ENCODE measurements around the gene WNT8B. TPM values are rescaled to one million over a fixed set of nuclear protein-coding genes. Genes with fewer than 3 reads are reported as not detected.
A peak's percentile ranks its signal among the peaks of the same experiment; 100 is the strongest.

WNT8B gene, protein sequence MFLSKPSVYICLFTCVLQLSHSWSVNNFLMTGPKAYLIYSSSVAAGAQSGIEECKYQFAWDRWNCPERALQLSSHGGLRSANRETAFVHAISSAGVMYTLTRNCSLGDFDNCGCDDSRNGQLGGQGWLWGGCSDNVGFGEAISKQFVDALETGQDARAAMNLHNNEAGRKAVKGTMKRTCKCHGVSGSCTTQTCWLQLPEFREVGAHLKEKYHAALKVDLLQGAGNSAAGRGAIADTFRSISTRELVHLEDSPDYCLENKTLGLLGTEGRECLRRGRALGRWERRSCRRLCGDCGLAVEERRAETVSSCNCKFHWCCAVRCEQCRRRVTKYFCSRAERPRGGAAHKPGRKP
- under 1 TPM; 0.11 to 0.16 TPM for total RNA-seq

DNA sequence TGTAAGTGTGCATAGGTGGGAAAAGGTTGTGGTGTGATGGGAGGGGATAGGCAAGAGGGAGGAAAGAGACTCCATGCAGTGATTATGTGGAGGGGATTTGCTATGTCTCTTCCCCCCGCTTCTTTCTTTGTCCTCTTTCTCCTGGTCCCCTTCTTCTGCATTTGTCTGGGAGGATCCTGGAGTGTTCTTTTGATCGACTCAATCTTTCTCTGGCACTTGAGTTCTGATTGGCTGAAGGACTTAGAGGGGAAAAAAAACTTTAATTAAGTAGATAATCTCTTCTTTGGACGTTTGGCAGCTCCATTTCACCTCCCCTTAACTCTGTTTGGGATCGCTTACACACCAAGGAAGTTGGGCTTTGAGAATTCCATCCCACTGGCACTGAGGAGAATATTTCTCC, at the start of gene WNT8B:
Gene WNT8B (plus strand): TSS at position 301 of the 400 bp plus-strand sequence. CDS start 160 bp downstream, outside the sequence.
- no peaks in the 10 kb centered on the region for H3K4me1 Mint-ChIP-seq
- H3K4me3 Mint-ChIP-seq = no peak within 1 kb of the TSS
- ATAC-seq (replicated peaks) = no peak
- no peak within 1 kb of the TSS for H3K27ac Mint-ChIP-seq
- H3K27me3 Mint-ChIP-seq = no peaks in the 10 kb centered on the region
- no peaks in the 10 kb centered on the region for H3K36me3 Mint-ChIP-seq (ENCODE audit: low read depth)
- no peaks in the 10 kb centered on the region for H3K9me3 Mint-ChIP-seq

DNA sequence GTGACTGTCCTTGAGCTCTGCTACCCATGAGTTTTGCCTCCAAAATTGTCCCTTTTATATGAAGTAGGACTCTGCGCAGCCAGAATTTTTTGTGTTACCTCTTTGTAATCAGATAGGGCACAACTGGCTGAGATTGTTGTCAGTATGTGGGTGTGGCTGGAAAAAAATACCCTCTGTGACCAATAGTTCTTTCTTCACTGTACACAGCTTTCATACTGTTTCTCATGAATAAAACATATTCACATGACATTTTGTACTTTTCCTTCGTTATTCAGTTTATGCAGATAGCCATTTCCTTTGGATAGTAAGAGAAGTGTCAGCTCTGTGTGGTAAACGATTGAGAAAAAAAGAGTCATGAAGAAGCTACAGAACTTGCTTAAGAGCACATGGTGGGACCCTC, 49.6 kb upstream of the WNT8B start:
- Mint-ChIP-seq H3K36me3 (ENCODE audit: low read depth) (no peaks in the 10 kb centered on the region), H3K9me3 (no peaks in the 10 kb centered on the region), H3K4me3 (no peak overlapping the region)

DNA sequence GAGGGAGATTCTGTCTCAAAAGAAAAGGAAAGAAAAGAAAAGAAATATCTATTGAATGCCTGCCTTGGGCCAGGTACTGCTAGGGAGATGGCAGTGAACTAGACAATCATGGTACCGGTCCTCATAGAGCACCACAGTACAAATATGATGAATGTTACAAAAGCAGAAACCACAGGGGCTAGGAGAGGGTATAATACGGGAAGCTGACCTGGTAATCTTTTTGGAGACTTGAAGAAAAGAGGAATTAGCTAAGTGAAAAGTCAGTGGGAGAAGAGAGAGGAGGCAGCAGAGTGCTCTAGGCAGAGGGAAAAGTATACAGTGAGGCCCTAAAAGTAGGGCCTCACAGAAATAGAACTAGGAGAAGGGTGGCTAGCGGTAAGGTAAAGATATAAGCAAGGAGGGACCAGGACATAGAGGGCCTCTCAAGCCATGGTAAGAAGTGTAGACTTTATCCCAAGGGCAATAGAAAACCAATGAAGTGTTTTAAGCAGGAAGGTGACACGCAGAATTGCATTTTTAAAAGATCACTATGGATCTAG, 42.8 kb upstream of the WNT8B start:
- Mint-ChIP-seq H3K9me3 (no peaks in the 10 kb centered on the region), H3K4me3 (no peak overlapping the region), H3K4me1 (no peaks in the 10 kb centered on the region), H3K36me3 (ENCODE audit: low read depth) (no peaks in the 10 kb centered on the region), H3K27ac (peak overlapping the region; percentile 41), H3K27me3 (peaks cover 13% of the 10 kb centered on the region)
- no peak for ATAC-seq (replicated peaks)

More for the DNA sequence above, 49.6 kb upstream of the WNT8B start:
- no peak for ATAC-seq (replicated peaks)
- H3K4me1 Mint-ChIP-seq = no peaks in the 10 kb centered on the region
- no peak overlapping the region for H3K27ac Mint-ChIP-seq
- H3K27me3 Mint-ChIP-seq = peaks cover 4% of the 10 kb centered on the region

DNA sequence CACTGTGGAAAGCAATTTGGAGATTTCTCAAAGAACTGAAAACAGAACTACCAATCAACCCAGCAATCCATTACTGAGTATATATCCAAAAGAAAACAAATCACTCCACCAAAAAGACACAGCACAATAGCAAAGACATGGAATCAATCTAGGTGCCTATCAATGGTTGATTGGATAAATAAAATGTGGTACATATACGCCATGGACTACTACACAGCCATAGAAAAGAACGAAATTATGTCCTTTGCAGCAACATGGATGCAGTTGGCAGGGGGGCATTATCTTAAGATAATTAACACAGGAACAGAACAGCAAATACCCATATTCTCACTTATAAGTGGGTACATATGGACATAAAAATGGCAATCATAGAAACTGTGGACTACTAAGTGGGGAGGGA, 35.4 kb upstream of the WNT8B start:
- Mint-ChIP-seq H3K36me3 (ENCODE audit: low read depth) (no peaks in the 10 kb centered on the region), H3K27ac (no peak overlapping the region), H3K27me3 (peaks cover 7% of the 10 kb centered on the region), H3K9me3 (no peaks in the 10 kb centered on the region), H3K4me1 (no peaks in the 10 kb centered on the region), H3K4me3 (no peak overlapping the region)
- ATAC-seq (replicated peaks) = no peak

DNA sequence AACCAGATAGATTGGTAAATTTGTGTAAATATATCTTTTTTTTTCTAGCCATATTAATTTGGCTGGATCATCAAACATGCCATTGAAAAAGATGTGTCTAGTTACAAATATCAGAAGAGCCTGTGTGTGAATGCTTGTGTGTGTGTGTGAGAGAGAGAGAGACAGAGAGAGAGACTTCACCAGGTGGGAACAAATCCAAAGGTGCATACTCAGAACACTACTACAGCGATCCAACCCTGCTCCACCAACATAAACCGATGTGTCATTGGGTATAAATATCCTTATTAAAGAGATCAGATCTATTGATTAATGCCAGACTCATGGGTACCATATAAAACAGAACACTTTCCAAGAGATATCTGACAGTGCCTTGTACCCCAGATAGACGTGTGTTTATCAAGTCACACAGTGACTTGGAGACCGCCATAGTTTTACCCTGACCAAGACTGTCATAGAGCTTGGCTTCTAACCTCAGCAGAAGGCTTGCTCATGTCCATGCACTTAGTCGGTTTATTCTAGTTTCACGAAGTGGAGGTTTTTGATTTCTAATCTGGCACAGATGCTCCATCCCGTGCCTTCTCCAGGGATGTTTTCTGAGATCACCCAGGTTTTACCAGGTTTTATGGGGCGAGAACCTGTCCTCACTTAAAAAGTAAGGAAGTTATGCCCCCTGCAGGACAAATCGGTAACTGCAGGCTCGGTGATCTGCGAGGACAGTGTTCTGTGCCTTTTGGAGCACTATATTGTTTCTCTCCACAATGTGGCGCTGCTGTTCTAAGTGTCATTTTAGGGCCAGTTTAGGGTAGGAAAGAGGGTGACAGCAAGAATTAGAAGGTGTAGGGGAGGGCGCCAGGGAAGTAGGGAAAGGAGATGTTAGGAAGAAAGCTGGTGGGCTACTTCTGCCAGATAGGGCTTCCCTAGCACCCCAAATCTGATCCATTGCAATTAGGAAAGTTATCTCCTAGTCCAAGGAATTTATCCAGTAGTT, 29.3 kb upstream of the WNT8B start:
- no peaks in the 10 kb centered on the region for H3K27me3 Mint-ChIP-seq
- no peak overlapping the region for H3K27ac Mint-ChIP-seq
- no peaks in the 10 kb centered on the region for H3K36me3 Mint-ChIP-seq (ENCODE audit: low read depth)
- H3K4me1 Mint-ChIP-seq = no peaks in the 10 kb centered on the region
- peak; percentile 98 for ATAC-seq (replicated peaks)
- no peak overlapping the region for H3K4me3 Mint-ChIP-seq
- H3K9me3 Mint-ChIP-seq = no peaks in the 10 kb centered on the region

DNA sequence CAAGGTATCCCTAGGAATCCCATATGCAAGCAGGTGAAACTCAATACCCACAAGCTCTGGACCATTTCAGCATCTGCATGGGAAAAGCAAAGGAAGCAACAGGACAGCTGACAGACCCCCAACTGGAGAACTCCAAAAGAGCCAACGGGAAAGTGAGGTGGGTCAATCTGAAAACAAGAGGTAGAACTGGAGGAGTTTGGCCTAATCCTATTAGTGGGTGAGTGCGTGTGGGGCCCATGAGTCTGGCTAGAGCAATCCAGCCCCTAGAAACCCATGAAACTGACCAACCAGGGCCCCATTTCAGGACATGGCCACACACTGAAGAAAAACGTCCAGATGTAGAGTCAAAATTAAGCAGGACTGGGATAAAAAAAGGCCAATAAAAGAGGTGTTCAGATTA, 26.6 kb upstream of the WNT8B start:
- Mint-ChIP-seq H3K4me1 (no peaks in the 10 kb centered on the region), H3K36me3 (ENCODE audit: low read depth) (no peaks in the 10 kb centered on the region), H3K4me3 (no peak overlapping the region), H3K27me3 (no peaks in the 10 kb centered on the region), H3K9me3 (no peaks in the 10 kb centered on the region), H3K27ac (no peak overlapping the region)
- no peak for ATAC-seq (replicated peaks)

DNA sequence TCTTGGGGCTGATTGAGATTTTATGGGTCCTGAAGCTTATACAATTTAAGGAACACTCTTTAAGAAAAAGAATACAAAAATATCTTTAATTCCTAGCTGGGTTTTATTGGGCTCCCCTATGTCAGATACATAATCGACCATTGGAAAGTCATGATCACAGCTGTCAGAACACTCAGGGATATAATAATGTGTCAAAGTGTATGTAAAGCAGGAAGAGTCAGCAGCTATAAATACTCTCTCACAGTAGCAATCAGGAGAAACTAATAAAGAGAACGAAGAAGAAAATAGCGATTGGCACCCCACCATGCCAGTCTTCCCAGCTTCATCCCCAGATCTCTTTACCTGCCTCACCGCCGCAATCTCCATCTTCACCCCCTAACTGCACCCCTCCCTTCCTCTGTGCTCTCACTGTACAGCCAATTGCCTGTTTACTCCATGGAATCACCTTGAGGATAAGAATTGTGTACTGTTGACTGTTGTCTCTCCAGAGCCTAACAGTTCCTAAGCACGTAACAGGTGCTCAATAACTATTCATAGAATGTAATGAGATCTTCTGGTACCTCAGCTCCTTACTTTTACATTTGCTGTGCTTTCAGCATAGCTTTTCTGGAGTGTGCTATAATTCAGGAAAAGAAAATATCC, 24.0 kb upstream of the WNT8B start:
- Mint-ChIP-seq H3K27ac (no peak overlapping the region), H3K9me3 (no peaks in the 10 kb centered on the region), H3K4me1 (no peaks in the 10 kb centered on the region), H3K36me3 (ENCODE audit: low read depth) (no peaks in the 10 kb centered on the region), H3K27me3 (no peaks in the 10 kb centered on the region), H3K4me3 (no peak overlapping the region)
- ATAC-seq (replicated peaks) = no peak

DNA sequence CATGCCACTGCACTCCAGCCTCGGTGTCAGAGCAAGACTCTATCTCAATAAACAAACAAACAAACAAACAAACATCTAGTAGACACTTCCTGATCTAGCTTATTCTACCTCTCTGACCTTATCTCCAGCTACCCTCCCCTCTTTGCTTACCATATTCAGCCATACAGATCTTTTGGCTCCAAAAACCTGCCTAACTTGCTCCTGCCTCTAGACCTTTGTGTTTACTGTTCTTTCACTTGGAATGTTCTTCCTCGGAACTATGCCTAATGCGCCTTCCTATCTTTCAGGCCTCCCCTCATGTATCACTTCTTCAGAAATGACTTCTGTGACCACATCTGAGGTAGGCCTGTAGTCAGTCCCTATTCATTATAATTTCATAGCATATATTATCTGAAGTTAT, 20.3 kb upstream of the WNT8B start:
- no peak for ATAC-seq (replicated peaks)
- Mint-ChIP-seq H3K36me3 (ENCODE audit: low read depth) (no peaks in the 10 kb centered on the region), H3K9me3 (no peaks in the 10 kb centered on the region), H3K4me1 (no peaks in the 10 kb centered on the region), H3K4me3 (no peak overlapping the region), H3K27me3 (peaks cover 2% of the 10 kb centered on the region), H3K27ac (no peak overlapping the region)

DNA sequence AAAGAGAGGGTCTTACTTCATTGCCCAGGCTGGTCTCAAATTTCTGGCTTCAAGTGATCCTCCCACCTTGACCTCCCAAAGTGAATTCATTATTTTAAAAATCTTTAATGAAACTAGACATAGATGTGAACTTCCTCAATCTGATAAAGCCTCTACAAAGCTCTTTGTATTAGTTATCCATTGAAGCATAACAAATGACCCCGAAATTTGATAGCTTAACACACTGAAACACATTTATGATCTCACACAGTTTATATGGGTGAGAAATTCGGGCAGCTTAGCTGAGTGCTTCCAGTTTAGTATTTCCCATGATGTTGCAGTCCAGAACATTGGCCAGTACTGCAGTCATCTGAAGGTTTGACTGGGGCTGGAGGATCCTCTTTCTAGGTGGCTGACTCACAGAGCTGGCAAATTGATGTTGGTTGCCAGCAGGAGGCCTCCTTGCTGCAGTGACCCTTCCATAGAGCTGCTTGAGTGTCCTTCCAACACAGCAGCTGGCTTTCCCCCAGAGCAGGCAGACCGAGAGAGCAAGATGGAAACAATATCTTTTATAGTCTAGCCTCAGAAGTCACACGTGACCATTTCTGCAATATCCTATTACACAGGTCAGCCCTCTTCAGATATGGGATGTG, 16.6 kb upstream of the WNT8B start:
- Mint-ChIP-seq H3K4me3 (no peak overlapping the region), H3K36me3 (ENCODE audit: low read depth) (no peaks in the 10 kb centered on the region), H3K27ac (no peak overlapping the region), H3K9me3 (no peaks in the 10 kb centered on the region), H3K4me1 (no peaks in the 10 kb centered on the region), H3K27me3 (peaks cover 2% of the 10 kb centered on the region)
- no peak for ATAC-seq (replicated peaks)

DNA sequence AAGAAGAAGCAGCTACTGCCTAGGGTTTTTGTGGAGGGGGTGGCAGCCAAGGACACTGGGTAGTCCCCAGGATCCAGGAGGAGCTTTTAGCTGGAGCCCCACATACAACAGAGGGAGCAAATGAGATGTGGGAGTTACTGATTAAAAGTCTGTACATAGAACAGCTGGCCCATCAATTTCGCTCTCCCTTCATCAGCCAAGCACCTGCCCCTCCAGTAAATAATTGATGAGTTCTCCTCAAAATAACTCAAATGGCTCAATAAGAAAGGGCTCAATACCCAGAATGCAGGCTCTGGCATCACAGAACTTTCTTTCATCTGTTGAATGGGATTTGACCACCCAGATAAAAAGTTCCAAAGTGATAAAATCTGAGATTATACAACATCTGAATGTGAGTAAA, 15.1 kb upstream of the WNT8B start:
- Mint-ChIP-seq H3K4me1 (no peaks in the 10 kb centered on the region), H3K27ac (no peak overlapping the region), H3K4me3 (no peak overlapping the region), H3K27me3 (peaks cover 13% of the 10 kb centered on the region), H3K36me3 (ENCODE audit: low read depth) (no peaks in the 10 kb centered on the region), H3K9me3 (no peaks in the 10 kb centered on the region)
- no peak for ATAC-seq (replicated peaks)

DNA sequence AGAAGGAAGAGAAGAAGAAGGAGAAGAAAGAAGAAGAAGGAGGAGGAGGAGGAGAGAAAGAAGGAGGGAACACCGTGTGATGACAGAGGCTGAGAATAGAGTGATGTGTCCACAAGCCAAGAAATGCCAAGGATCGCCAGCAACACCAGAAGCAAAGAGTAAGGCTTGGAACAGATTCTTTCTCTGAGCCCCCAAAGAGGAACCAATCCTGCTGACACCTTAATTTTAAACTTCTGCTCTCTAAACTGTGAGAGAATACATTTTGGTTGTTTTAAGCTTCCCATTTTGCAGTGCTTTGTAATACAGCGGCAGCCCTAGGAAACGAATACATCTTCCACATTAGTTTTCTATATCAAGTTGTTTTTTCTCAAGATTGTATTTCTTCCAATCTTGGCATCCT, 13.9 kb upstream of the WNT8B start:
- Mint-ChIP-seq H3K36me3 (ENCODE audit: low read depth) (no peaks in the 10 kb centered on the region), H3K9me3 (no peaks in the 10 kb centered on the region), H3K27me3 (peaks cover 14% of the 10 kb centered on the region), H3K4me3 (no peak overlapping the region), H3K27ac (no peak overlapping the region), H3K4me1 (no peaks in the 10 kb centered on the region)
- ATAC-seq (replicated peaks) = no peak

DNA sequence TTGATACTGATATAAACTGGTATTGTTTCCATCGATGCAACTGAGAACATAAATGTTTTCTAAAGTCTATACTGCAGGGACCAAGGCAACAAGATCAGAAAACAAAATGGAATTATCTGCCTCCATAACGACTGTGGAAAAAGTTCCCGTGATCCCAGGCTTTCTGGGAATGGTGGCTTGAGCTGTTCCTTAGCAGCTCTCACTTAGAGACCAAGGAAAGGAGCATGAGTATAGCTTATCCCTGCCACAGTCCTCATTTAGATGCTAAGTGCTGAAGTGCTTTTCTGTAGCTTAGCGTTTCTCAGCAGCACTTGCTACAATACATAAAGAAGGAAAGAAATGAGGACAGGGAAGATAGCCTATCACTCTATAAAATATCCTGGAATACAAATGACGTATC, 5.5 kb downstream of the WNT8B start:
- no peak for ATAC-seq (replicated peaks)
- Mint-ChIP-seq H3K27ac (no peak overlapping the region), H3K4me3 (no peak overlapping the region), H3K27me3 (no peaks in the 10 kb centered on the region), H3K9me3 (no peaks in the 10 kb centered on the region), H3K36me3 (ENCODE audit: low read depth) (no peaks in the 10 kb centered on the region), H3K4me1 (no peaks in the 10 kb centered on the region)

DNA sequence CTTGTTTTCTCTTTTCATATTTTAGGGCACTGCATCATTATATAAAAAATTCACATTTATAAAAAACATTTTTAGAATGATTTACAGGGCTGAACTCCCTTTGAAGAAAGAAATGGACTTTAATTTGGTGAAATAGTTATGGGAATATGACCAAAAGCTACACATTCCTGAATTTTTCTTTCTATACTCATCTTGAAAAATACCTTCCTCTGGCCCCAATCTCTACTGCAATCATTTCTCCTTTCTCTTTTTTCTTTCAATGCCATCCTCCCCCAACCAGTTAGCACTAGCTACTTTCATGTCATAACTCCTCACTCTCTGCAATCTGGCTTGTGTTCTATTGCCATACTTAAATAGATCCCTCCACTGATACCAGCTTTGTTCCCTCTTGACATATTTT, 6.2 kb downstream of the WNT8B start:
- Mint-ChIP-seq H3K9me3 (no peaks in the 10 kb centered on the region), H3K36me3 (ENCODE audit: low read depth) (no peaks in the 10 kb centered on the region), H3K27me3 (no peaks in the 10 kb centered on the region), H3K4me1 (no peaks in the 10 kb centered on the region), H3K27ac (no peak overlapping the region), H3K4me3 (no peak overlapping the region)
- ATAC-seq (replicated peaks) = no peak

DNA sequence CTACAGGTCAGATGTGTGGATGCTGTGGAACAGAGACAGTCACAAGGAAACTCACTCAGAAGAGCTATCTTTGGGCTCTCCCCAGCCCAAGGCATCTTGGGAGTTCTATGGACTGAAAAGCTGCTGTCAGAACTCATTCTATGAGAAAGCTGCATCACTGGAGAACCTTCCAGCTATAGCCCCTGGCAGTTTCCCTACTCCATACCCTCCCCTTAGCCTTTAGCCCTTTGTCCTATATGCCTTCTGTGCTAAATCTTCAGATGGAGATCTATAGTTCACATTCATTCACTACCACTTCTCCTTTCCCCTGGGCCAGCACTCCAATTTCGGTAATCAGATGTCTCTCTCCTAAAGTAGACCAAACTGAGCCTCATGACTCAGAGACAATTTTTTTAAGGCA, 6.9 kb downstream of the WNT8B start:
- no peaks in the 10 kb centered on the region for H3K36me3 Mint-ChIP-seq (ENCODE audit: low read depth)
- no peak overlapping the region for H3K27ac Mint-ChIP-seq
- H3K27me3 Mint-ChIP-seq = no peaks in the 10 kb centered on the region
- no peak overlapping the region for H3K4me3 Mint-ChIP-seq
- no peak for ATAC-seq (replicated peaks)
- no peaks in the 10 kb centered on the region for H3K4me1 Mint-ChIP-seq
- H3K9me3 Mint-ChIP-seq = no peaks in the 10 kb centered on the region
